Lower lobe of right lung (tissue), 2 donors: ENCODE results near the gene GM2A. TPM values are rescaled to one million over a fixed set of nuclear protein-coding genes. Genes with fewer than 3 reads are reported as not detected.

ENCODE experiments used
- ATAC-seq, 2 donors: fragments of 200-7000 bp; cut with Tn5 transposase; one replicate each; pipeline ENCODE4 v1.9.1; 2020 to 2022; ENCODE audit warnings: mild to moderate bottlenecking in 2 of 2, moderate library complexity in 2 of 2
- DNase-seq: peaks from one replicate; pipeline ENCODE4 v3.0.0-alpha.2; 2020
- H3K27ac ChIP-seq: fragments of 200-600 bp; one replicate; pipeline ENCODE4 v1.8.0; 2022
- H3K27me3 ChIP-seq: fragments of 200-600 bp; one replicate; pipeline ENCODE4 v1.8.0; 2022; ENCODE audit warnings: low read depth
- H3K36me3 ChIP-seq: fragments of 200-600 bp; one replicate; pipeline ENCODE4 v1.8.0; 2022; ENCODE audit warnings: mild to moderate bottlenecking
- H3K4me1 ChIP-seq: fragments of 200-600 bp; one replicate; pipeline ENCODE4 v1.8.0; 2022
- H3K4me3 ChIP-seq: fragments of 200-600 bp; one replicate; pipeline ENCODE4 v1.8.0; 2022; ENCODE audit warnings: mild to moderate bottlenecking
- H3K9me3 ChIP-seq: fragments of 200-600 bp; one replicate; pipeline ENCODE4 v1.8.0; 2022
- CTCF ChIP-seq: fragments of 200-600 bp; IDR thresholded peaks from one replicate; pipeline ENCODE4 v1.8.0; 2022; ENCODE audit warnings: antibody characterized with exemption, mild to moderate bottlenecking
- intact Hi-C: fragments of 100-400 bp; cut with DNase I; formaldehyde crosslinking; loops from one replicate; pipeline ENCODE4 v1.11.0; 2022
- total RNA-seq: library from RNA; stranded (reverse); fragmentation: NEBNext Ultra II Directional; extraction: Animal tissue kit (Norgen Biotek cat#: 25700); gene quantifications from one replicate; pipeline ENCODE4 v1.2.1, GENCODE V29; 2021
- donor health status: DM: no; HTN: yes; CAD: no; lungs with severe emphysema.

GM2A gene
- total RNA-seq, 1 donor from 2014 or later: 129 TPM

- H3K4me1 ChIP-seq: peaks cover 55% of the 10 kb centered on the region
Observed at GRCh38 chr5:151223447-151224264, 29.3 kb upstream of the GM2A start, which contains the start of gene CCDC69. CCDC69 (minus strand) TSS chr5:151224092; CDS start chr5:151223970, 122 bp downstream.

GRCh38 chr5:151224372-151224771, 28.6 kb upstream of the GM2A start:
- no peaks in the 10 kb centered on the region for H3K36me3 ChIP-seq
- H3K27me3 ChIP-seq: no peaks in the 10 kb centered on the region
- H3K27ac ChIP-seq: peak overlapping the region; percentile 94
- DNase-seq (no peak), ATAC-seq (no peak)
- H3K9me3 ChIP-seq: no peaks in the 10 kb centered on the region
- intact Hi-C loops: no loop called here
- H3K4me1 ChIP-seq: peaks cover 54% of the 10 kb centered on the region
- TF ChIP-seq CTCF: no peak
- H3K4me3 ChIP-seq: peak overlapping the region; percentile 86

More at GRCh38 chr5:151223447-151224264, 29.3 kb upstream of the GM2A start, which contains the start of gene CCDC69:
- H3K4me3 ChIP-seq: peak within 1 kb of the TSS; percentile 86
- ATAC-seq: peak; percentile 92 to 95
- H3K9me3 ChIP-seq: no peaks in the 10 kb centered on the region
- H3K27me3 ChIP-seq: no peaks in the 10 kb centered on the region
- intact Hi-C loops: no loop called here
- peak; percentile 42 for TF ChIP-seq CTCF
- DNase-seq: peak; percentile 89
- H3K27ac ChIP-seq: peak within 1 kb of the TSS; percentile 94
- H3K36me3 ChIP-seq: no peaks in the 10 kb centered on the region

- ATAC-seq (no peak), DNase-seq (no peak)
- intact Hi-C loops: no loop called here
- H3K27me3 ChIP-seq: no peaks in the 10 kb centered on the region
- TF ChIP-seq CTCF: no peak
- no peak overlapping the region for H3K4me3 ChIP-seq
- no peaks in the 10 kb centered on the region for H3K9me3 ChIP-seq
- no peaks in the 10 kb centered on the region for H3K36me3 ChIP-seq
- H3K27ac ChIP-seq: no peak overlapping the region
- H3K4me1 ChIP-seq: peaks cover 47% of the 10 kb centered on the region
Observed at GRCh38 chr5:151225071-151225470, 27.9 kb upstream of the GM2A start.

GRCh38 chr5:151225475-151225874, 27.5 kb upstream of the GM2A start:
- no peak for ATAC-seq
- no peak for DNase-seq
- Histone ChIP-seq H3K4me3 (no peak overlapping the region), H3K36me3 (no peaks in the 10 kb centered on the region), H3K27ac (no peak overlapping the region), H3K4me1 (peaks cover 43% of the 10 kb centered on the region), H3K27me3 (no peaks in the 10 kb centered on the region), H3K9me3 (no peaks in the 10 kb centered on the region)
- TF ChIP-seq CTCF: no peak
- intact Hi-C loops: no loop called here

GRCh38 chr5:151227918-151228447, 25.0 kb upstream of the GM2A start:
- H3K4me3 ChIP-seq: no peak overlapping the region
- H3K9me3 ChIP-seq: no peaks in the 10 kb centered on the region
- intact Hi-C loops: no loop called here
- peaks cover 18% of the 10 kb centered on the region for H3K4me1 ChIP-seq
- no peaks in the 10 kb centered on the region for H3K27me3 ChIP-seq
- no peak overlapping the region for H3K27ac ChIP-seq
- TF ChIP-seq CTCF: no peak
- DNase-seq (no peak), ATAC-seq (no peak)
- no peaks in the 10 kb centered on the region for H3K36me3 ChIP-seq
